Cortex of kidney (tissue), 1 donor: Measurements from ENCODE around the gene ORM2.

Experiments used
- DNase-seq: peaks from one replicate; lab custom pipeline; 2025; lab: John Stamatoyannopoulos, UW

The ORM2 gene

GRCh38 chr9:114294664-114295063 lies 35.0 kb upstream of the ORM2 start:
- DNase-seq, result no peak

DNA sequence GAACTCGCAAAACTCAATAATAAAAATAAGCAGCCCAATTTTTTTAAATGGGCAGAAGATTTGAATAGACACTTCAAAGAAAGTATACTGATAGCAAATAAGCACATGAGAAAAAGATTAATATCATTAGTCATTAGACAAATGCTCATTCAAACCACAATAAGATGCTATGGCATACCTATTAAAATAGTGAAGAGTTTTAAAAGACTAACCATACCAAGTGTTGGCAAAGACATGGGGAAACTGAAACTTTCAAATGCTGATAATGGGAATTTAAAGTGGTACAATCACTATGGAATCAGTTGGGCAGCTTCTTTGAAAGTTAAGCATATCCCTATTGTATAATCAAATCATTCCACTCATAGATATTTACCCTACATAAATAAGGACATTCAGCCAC lies 33.3 kb upstream of the ORM2 start:
- no peak for DNase-seq

GRCh38 chr9:114299286-114300152 lies 30.1 kb upstream of the ORM2 start:
- DNase-seq, result no peak

DNA sequence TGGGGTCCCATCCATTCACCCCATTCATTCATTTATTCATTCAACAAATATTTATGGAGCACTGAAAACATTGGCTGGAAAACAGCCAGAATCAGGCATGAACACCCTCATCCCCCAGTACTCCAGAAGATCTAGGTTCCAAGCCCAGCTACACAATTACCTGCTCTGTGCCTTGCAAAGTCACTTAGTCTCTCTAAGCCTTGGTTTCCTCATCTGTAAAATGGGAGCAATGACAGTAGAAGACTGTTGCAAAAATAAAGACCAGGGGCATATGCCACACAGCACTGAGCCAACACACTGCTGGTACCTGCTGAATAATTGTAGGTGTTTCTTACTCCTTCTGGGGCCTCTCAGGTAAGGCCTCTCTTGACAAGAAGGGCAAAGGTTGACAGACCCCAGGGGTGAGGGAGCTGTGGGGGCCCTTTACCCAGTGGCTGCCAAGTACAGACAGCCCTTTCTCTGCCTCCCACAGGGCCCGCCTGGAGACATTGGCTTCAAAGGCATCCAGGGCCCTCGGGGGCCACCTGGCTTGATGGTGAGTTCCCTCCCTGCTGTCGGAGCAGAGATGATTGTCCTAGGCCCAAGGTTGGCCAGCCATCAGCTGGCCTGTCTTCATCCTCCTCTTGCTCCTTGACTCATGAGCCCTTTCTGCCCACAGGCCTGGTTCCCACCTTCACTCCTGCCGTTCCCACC lies 29.4 kb upstream of the ORM2 start:
- DNase-seq, result no peak

- no peak for DNase-seq
Measured at GRCh38 chr9:114300846-114301797, 28.5 kb upstream of the ORM2 start.

DNA sequence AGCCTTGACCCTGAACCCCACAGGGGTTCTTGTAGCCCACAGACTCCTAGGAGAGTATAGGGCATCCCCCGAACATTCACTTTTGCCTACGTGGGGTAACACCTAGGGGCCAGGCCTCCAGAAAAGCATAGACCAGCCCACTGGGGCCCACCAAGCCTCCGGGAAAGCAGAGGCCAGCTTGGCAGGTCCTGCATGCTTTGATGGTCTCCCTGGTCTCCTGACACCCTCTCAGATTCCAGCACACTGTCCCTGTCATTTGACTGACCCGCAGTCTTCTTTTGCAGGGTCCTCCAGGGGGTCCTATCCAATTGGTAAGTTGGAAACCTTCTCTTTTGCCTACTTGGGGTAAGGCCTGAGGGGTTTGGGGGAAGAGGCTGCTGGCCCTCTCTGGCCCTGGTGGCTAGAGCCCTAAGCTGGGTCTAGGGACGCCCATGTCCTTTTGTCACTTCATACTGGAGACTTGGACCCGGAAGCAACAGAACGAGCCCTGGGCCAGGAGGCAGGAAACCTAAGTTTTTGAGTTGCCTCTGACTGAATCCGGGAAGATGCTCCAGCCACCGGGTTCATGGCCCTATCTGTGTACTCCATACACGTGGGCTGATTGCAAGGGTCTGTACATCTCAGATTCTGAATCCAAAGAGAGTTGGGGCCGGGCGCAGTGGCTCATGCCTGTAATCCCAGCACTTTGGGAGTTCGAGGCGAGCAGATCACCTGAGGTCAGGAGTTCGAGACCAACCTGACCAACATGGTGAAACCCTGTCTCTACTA lies 27.7 kb upstream of the ORM2 start:
- DNase-seq, result no peak

GRCh38 chr9:114302727-114303126 lies 26.9 kb upstream of the ORM2 start:
- DNase-seq, result no peak

DNA sequence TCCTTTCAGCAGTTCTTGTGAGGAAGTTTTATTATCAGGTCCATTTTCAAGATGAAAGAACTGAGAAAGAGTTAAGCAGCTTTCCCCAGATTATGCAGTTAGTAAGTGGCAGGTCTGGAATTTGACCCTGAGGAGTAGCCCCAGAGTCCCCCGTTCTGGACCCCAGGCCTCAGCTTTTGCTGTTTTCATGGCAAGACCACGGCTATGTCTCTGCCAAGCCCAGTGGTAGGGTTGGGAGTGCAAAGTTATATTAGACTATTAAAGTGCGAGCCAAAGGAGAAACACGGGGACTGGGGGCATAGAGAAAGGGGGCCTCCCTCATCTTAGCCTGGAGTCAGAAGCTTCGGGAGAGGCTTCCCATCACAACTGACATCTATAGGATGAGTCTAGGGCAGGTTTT lies 26.1 kb upstream of the ORM2 start:
- no peak for DNase-seq

DNA sequence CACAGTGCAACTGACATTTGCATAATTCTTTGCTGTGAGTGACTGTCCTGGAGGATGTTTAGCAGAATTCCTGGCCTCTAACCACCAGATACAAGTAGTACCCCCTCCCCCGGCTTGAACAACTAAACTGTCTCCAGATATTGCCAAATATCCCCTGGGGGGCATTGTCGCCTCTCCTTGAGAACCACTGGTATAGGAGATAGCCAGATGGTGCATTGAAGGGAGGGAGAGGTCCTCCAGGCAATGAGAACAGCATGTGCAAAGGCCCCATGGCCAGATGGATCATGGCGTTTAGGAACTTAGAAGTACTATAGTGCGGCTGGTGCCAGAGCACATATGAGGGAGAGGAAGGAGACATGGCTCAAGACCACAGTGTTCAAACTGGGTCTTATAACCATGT lies 25.7 kb upstream of the ORM2 start:
- DNase-seq, result no peak

GRCh38 chr9:114304416-114305188 lies 25.1 kb upstream of the ORM2 start:
- DNase-seq, result no peak

- no peak for DNase-seq
Measured at GRCh38 chr9:114307899-114308267, 21.8 kb upstream of the ORM2 start.

- DNase-seq, result no peak
Measured at GRCh38 chr9:114308361-114308950, 21.2 kb upstream of the ORM2 start.

GRCh38 chr9:114309096-114309495 lies 20.6 kb upstream of the ORM2 start:
- no peak for DNase-seq

DNA sequence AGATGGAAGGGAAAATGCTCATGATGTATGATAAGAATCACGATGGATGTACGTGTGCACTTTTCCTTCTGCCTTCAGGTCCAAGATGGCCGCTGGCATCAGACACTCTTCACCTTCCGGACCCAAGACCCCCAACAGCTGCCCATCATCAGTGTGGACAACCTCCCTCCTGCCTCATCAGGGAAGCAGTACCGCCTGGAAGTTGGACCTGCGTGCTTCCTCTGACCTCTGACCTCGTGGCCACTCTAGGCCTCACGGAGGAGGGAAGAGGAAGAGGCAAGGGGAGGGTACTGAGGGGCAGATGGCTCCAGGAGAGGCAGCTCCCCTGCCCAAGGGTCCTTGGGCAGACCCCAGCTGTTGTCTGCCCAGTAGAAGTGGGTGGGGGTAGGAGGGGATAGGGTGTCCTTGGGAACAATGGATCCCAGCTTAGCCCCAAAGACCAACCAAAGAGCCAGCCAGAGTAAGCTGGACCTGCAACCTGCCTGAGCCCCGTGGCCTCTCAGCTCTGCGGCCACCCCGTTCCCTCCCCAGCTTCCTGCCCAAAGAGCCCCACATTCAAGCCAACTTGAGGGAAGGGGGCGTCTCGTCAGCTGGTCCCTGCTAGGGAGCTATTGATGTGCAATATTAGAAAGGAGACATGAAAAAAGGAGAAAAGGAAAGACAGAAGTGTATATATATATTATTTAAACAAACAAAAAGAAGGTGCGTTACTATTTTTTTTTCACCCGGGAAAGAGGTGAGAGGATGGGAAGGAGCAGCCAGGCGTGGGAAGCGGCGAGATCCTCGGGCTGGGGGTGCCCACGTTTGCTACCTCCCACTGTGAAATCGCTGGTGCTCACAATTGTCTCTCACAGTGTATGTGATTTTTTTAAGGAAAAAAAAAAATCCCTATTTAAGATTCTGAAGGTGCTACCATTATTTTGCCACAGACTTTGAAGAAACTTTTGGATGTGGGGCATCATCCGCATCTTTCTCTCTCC lies 18.9 kb upstream of the ORM2 start:
- DNase-seq, result no peak

GRCh38 chr9:114311571-114312512 lies 17.8 kb upstream of the ORM2 start:
- no peak for DNase-seq

GRCh38 chr9:114312513-114312875 lies 17.2 kb upstream of the ORM2 start:
- no peak for DNase-seq

- no peak for DNase-seq
Measured at GRCh38 chr9:114313186-114313585, 16.5 kb upstream of the ORM2 start.

DNA sequence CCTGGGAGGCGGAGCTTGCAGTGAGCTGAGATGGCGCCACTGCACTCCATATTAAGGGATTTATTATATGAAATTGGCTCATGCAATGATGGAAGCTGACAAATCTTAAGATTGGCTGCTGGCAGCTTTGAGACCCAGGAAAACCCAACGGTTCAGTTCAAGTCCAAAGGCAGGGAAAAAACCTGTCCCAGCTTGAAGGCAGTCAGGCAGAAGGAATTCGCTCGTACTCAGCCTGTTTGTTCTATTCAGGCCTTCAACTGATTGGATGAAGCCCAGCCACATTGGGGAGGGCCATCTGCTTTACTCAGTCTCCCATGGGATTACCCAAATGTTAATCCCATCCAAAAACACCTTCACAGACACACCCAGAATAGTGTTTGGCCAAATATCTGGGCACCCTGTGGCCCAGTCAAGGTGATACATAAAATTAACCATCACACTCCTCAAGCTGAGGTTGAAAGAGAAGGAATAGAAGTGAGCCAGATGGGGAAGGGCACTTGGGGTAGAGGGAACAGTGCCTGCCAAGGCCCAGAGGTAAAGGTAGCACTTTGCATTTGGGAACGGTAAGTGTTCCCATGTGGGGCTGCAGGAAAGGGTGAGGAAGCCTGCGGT lies 15.3 kb upstream of the ORM2 start:
- no peak for DNase-seq
